Activated B cell treated with CpG ODN at 0.5 μM for 24 hours (primary cell): Measurements from ENCODE around the gene U2SURP. TPM values are rescaled to one million over a fixed set of nuclear protein-coding genes. Genes with fewer than 3 reads are reported as not detected.

ENCODE experiments used
- ATAC-seq: fragments of 200-7000 bp; cut with Tn5 transposase; one replicate; pipeline ENCODE4 v1.10.0; 2021; ENCODE audit warnings: low read depth, mild to moderate bottlenecking, moderate library complexity
- CTCF ChIA-PET: fragments of 350-600 bp; sonication (Branson Sonifier 250); formaldehyde crosslinking; loops from one replicate; lab custom pipeline; 2021; ENCODE audit warnings: antibody characterized with exemption; lab: Charles Lee
- POLR2A ChIA-PET: fragments of 350-600 bp; sonication (Branson Sonifier 250); formaldehyde crosslinking; loops from one replicate; lab custom pipeline; 2021; ENCODE audit warnings: antibody characterized with exemption; lab: Charles Lee
- DNase-seq: peaks from one replicate; pipeline ENCODE4 v3.0.0; 2022
- H3K27ac Mint-ChIP-seq: one replicate; pipeline ENCODE4 v1.8.0; 2020; ENCODE audit warnings: mixed read lengths
- H3K27me3 Mint-ChIP-seq: one replicate; pipeline ENCODE4 v1.8.0; 2021; ENCODE audit warnings: mixed read lengths
- H3K36me3 Mint-ChIP-seq: one replicate; pipeline ENCODE4 v1.8.0; 2021; ENCODE audit warnings: low read depth, mixed read lengths
- H3K4me1 Mint-ChIP-seq: one replicate; pipeline ENCODE4 v1.8.0; 2021; ENCODE audit warnings: mixed read lengths
- H3K4me3 Mint-ChIP-seq: one replicate; pipeline ENCODE4 v1.8.0; 2020; ENCODE audit warnings: mild to moderate bottlenecking, mixed read lengths
- H3K9me3 Mint-ChIP-seq: one replicate; pipeline ENCODE4 v1.8.0; 2020; ENCODE audit warnings: mixed read lengths
- CTCF ChIP-seq: fragments of 200-600 bp; IDR thresholded peaks from one replicate; pipeline ENCODE4 v1.8.0; 2022; ENCODE audit warnings: antibody characterized with exemption, mild to moderate bottlenecking
- intact Hi-C: fragments of 100-400 bp; cut with micrococcal nuclease; formaldehyde crosslinking; loops from one replicate; pipeline ENCODE4 v1.15.1; 2024
- total RNA-seq: library from RNA; stranded (reverse); gene quantifications from 2 replicates; pipeline ENCODE4 v1.2.3, GENCODE V29; 2022

Gene U2SURP
- total RNA-seq, 1 donor from 2014 or later, result 131 TPM

DNA sequence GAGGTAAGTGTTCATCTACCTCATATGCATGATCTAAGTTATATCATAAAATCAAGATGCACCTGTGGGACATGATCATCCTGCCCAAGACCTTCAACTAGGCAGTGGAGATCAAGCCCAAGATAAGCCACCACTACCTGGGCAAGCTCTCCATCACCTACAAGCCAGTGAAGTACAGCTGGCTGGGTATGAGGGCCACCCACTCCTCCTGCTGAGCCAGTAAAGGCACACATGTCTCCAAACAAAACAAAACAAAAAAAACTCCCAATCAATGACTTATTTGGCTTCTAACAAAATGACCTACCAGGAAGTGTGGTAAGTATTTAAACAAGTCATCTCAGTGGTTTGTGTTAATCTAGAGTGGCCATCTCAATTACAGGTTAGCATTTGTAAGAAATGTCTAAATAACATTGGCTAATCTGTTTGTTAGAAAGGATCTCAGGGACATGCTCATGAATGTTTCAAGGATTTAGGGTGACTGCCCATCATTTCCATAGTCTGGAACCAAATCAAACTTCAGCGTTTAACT lies 41.0 kb upstream of the U2SURP start:
- Mint-ChIP-seq H3K36me3 (no peaks in the 10 kb centered on the region), H3K4me3 (no peak overlapping the region), H3K27me3 (peaks cover 55% of the 10 kb centered on the region), H3K4me1 (peaks cover 13% of the 10 kb centered on the region), H3K9me3 (no peaks in the 10 kb centered on the region), H3K27ac (no peak overlapping the region)
- TF ChIP-seq CTCF, result no peak
- intact Hi-C loops, result no loop called here
- DNase-seq (no peak), ATAC-seq (no peak)
- ChIA-PET POLR2A (no interaction called here), CTCF (no interaction called here)

- Mint-ChIP-seq H3K27me3 (peaks cover 55% of the 10 kb centered on the region), H3K36me3 (no peaks in the 10 kb centered on the region), H3K4me1 (peaks cover 13% of the 10 kb centered on the region), H3K27ac (no peak overlapping the region), H3K9me3 (no peaks in the 10 kb centered on the region), H3K4me3 (no peak overlapping the region)
- intact Hi-C loops, result no loop called here
- ChIA-PET POLR2A (no interaction called here), CTCF (no interaction called here)
- ATAC-seq (no peak), DNase-seq (no peak)
- TF ChIP-seq CTCF, result no peak
Observed at GRCh38 chr3:142961539-142961938, 39.8 kb upstream of the U2SURP start.

- ChIA-PET CTCF (no interaction called here), POLR2A (no interaction called here)
- intact Hi-C loops, result no loop called here
- no peak overlapping the region for H3K27ac Mint-ChIP-seq
- no peaks in the 10 kb centered on the region for H3K9me3 Mint-ChIP-seq
- DNase-seq (no peak), ATAC-seq (no peak)
- peak overlapping the region; percentile 75 for H3K4me3 Mint-ChIP-seq
- no peaks in the 10 kb centered on the region for H3K36me3 Mint-ChIP-seq
- H3K27me3 Mint-ChIP-seq, result peaks cover 53% of the 10 kb centered on the region
- H3K4me1 Mint-ChIP-seq, result peaks cover 13% of the 10 kb centered on the region
- TF ChIP-seq CTCF, result no peak
Observed at GRCh38 chr3:142962175-142962519, 39.2 kb upstream of the U2SURP start.

DNA sequence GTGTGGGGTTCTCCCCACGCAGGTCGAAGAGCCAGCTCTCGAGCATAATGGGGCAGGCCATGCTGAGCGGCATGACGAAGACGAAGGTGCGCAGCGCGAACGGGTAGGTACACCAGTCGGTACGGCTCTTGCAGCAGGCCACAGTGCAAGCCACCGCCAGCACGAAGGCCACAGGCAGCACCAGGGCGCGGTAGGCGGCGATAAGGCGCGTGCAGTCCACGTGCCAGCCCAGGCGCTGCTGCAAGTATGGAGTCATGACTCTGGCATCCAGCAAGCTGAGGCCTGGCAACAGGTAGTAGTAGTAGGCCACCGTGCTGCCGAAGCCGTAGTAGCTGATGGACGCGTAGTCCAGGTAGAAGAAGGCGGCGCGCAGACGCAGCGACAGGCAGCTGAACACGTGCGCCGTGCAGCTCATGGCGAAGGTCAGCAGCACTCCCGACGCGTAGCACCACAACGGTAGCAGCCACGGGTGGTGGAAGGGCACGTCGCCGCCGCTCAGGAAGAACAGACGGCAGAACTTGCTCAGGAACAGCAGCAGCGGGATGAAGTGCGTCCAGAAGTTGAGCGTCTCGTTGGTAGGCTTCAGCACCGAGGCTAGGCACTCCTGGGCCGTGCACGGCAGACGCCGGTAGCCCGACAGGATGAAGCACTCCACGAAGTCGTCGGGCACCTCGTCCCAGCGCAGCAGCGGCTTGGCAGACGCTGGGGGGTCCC lies 38.7 kb upstream of the U2SURP start:
- ATAC-seq, result no peak
- H3K9me3 Mint-ChIP-seq, result no peaks in the 10 kb centered on the region
- DNase-seq, result no peak
- no peak overlapping the region for H3K27ac Mint-ChIP-seq
- peak overlapping the region; percentile 75 for H3K4me3 Mint-ChIP-seq
- H3K27me3 Mint-ChIP-seq, result peaks cover 48% of the 10 kb centered on the region
- no peaks in the 10 kb centered on the region for H3K36me3 Mint-ChIP-seq
- CTCF ChIA-PET, result no interaction called here
- intact Hi-C loops, result no loop called here
- no peak for TF ChIP-seq CTCF
- peaks cover 13% of the 10 kb centered on the region for H3K4me1 Mint-ChIP-seq
- POLR2A ChIA-PET, result no interaction called here

DNA sequence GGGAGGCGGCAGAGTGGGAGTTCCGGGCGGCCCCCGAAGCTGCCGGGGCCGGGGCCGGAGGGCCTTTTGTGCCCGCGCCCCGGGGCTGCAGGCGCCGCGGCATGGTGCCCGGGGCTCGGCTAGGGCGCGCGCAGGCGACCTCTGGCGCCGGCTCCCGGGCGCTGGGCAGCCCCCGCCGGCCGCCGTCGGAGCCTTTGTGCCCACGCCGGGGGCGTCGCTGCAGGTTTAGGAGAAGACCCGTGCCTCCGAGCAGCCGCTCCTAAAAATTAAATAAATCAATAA lies 38.2 kb upstream of the U2SURP start:
- ChIA-PET CTCF (no interaction called here), POLR2A (no interaction called here)
- H3K4me3 Mint-ChIP-seq, result peak overlapping the region; percentile 75
- TF ChIP-seq CTCF, result no peak
- no peak for DNase-seq
- H3K4me1 Mint-ChIP-seq, result peaks cover 13% of the 10 kb centered on the region
- H3K36me3 Mint-ChIP-seq, result no peaks in the 10 kb centered on the region
- intact Hi-C loops, result no loop called here
- peaks cover 44% of the 10 kb centered on the region for H3K27me3 Mint-ChIP-seq
- H3K9me3 Mint-ChIP-seq, result no peaks in the 10 kb centered on the region
- ATAC-seq, result no peak
- no peak overlapping the region for H3K27ac Mint-ChIP-seq
